ENCODE data around the gene ABCA13.

Gene ABCA13

DNA sequence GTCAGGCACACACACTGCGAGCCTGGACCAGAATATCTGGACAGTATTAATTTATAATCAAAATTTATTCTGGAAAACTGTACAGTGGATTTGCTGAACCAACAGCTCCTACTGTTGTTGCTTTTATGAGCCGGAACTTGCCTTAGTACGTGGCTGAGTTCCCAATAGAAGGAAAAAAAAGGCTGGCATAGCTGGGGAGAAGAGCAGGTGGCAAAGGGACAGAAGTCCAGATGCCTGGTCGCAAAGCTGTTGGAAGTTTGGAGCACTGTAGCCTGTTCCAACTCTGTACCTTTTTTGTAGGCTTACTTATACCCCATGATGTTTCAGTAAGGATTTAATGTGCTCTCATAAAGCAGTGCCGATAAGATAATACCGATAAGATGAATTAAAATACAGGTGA, 333.8 kb downstream of the ABCA13 start:
- H3K4me3 Mint-ChIP-seq: no peak overlapping the region
- H3K9me3 Mint-ChIP-seq: peaks cover 3% of the 10 kb centered on the region
- no peak for DNase-seq (ENCODE audit: low spot score in 2 of 2)
- no peak for ATAC-seq (replicated peaks; ENCODE audit: extremely low read depth, poor library complexity, severe bottlenecking)
- H3K27ac Mint-ChIP-seq (ENCODE audit: low read depth): no peak overlapping the region
- no peaks in the 10 kb centered on the region for H3K27me3 Mint-ChIP-seq
- H3K36me3 Mint-ChIP-seq (ENCODE audit: insufficient read depth): no peaks in the 10 kb centered on the region
- no peaks in the 10 kb centered on the region for H3K4me1 Mint-ChIP-seq

DNA sequence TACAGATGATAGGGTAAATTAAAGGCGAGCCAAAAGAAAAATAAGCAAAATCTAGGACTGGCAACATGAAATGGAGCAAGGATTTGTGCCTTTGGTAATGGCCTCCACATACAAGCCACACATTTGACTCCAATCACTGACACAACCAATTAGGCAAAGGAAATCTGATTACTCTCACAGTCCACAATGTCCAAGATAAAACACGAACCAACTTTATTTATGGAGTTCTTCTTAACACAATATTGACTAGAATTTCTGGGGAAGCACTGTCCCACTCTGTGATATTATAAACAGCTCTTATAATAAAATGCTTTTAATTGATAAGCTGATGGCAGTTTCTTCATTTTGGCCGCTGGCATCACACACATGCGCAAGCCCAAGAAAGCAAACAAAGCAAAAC, 334.2 kb downstream of the ABCA13 start:
- H3K27me3 Mint-ChIP-seq: no peaks in the 10 kb centered on the region
- H3K4me1 Mint-ChIP-seq: no peaks in the 10 kb centered on the region
- ATAC-seq (replicated peaks; ENCODE audit: extremely low read depth, poor library complexity, severe bottlenecking) (no peak), DNase-seq (ENCODE audit: low spot score in 2 of 2) (no peak)
- H3K9me3 Mint-ChIP-seq: peaks cover 7% of the 10 kb centered on the region
- no peaks in the 10 kb centered on the region for H3K36me3 Mint-ChIP-seq (ENCODE audit: insufficient read depth)
- H3K27ac Mint-ChIP-seq (ENCODE audit: low read depth): no peak overlapping the region
- no peak overlapping the region for H3K4me3 Mint-ChIP-seq

DNA sequence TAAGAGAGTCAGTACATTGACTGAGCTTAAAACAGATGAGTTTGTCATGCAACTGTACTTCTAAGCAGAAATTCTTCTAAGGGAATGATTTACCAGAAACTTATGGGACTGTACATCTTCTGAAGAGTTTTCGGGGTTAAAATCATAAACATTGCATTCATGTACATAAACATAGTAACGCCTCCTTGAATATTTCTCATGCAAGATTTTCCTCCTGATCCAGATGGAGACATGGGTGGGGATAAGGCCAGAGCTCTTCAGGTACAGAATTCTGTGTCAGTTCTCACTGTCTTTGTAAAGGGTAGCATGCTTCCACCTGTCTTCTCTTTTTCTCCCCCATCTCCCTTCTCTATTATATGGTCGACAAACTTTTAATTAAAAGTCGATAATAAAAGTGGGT, 335.3 kb downstream of the ABCA13 start:
- peaks cover 7% of the 10 kb centered on the region for H3K9me3 Mint-ChIP-seq
- no peak overlapping the region for H3K4me3 Mint-ChIP-seq
- ATAC-seq (replicated peaks; ENCODE audit: extremely low read depth, poor library complexity, severe bottlenecking): no peak
- H3K4me1 Mint-ChIP-seq: no peaks in the 10 kb centered on the region
- no peak for DNase-seq (ENCODE audit: low spot score in 2 of 2)
- H3K36me3 Mint-ChIP-seq (ENCODE audit: insufficient read depth): no peaks in the 10 kb centered on the region
- no peak overlapping the region for H3K27ac Mint-ChIP-seq (ENCODE audit: low read depth)
- H3K27me3 Mint-ChIP-seq: no peaks in the 10 kb centered on the region

DNA sequence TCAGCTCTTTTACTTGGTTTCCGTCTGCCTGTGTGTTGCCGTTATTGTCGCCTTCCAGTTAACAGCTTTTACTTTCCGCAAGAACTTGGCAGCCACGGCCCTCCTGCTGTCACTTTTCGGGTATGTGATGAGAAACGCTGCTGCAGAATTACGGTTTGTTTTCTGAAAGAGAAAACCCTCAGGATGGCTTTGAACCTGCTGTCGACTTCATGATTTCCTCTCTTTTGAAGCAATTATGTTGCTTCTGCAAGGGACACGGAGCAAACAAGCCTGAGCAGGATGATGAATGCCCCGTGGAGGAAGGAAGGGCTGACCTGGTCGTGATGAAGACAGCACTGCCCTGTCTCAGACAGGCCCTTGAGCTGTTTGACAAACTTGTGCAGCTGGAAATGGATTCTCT, 339.8 kb downstream of the ABCA13 start:
- Mint-ChIP-seq H3K27me3 (no peaks in the 10 kb centered on the region), H3K36me3 (ENCODE audit: insufficient read depth) (peaks cover 2% of the 10 kb centered on the region), H3K27ac (ENCODE audit: low read depth) (no peak overlapping the region), H3K9me3 (peaks cover 7% of the 10 kb centered on the region), H3K4me3 (no peak overlapping the region), H3K4me1 (no peaks in the 10 kb centered on the region)
- ATAC-seq (replicated peaks; ENCODE audit: extremely low read depth, poor library complexity, severe bottlenecking) (no peak), DNase-seq (ENCODE audit: low spot score in 2 of 2) (no peak)

DNA sequence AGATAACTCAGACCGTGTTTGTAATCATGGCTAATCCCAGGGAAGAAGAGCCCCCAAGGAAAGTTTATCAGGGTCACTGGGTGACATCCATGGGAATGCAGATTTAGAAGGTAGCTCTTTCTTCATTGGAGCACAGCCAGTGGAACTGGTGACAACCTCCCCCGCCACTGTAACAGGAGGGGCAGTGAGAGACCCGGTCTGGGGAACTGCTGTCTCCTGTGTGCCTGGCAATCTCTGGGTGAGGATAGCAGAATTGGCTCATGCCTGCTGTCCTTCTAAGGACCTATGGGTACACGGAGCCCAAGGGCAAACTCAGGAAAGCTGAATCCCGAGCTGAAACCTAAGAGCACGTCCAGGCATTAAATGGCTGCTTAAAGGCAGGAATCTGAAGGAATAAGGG, 341.6 kb downstream of the ABCA13 start:
- no peak overlapping the region for H3K4me3 Mint-ChIP-seq
- H3K9me3 Mint-ChIP-seq: peaks cover 7% of the 10 kb centered on the region
- no peaks in the 10 kb centered on the region for H3K27me3 Mint-ChIP-seq
- ATAC-seq (replicated peaks; ENCODE audit: extremely low read depth, poor library complexity, severe bottlenecking) (no peak), DNase-seq (ENCODE audit: low spot score in 2 of 2) (no peak)
- no peaks in the 10 kb centered on the region for H3K4me1 Mint-ChIP-seq
- H3K36me3 Mint-ChIP-seq (ENCODE audit: insufficient read depth): peaks cover 2% of the 10 kb centered on the region
- H3K27ac Mint-ChIP-seq (ENCODE audit: low read depth): no peak overlapping the region

DNA sequence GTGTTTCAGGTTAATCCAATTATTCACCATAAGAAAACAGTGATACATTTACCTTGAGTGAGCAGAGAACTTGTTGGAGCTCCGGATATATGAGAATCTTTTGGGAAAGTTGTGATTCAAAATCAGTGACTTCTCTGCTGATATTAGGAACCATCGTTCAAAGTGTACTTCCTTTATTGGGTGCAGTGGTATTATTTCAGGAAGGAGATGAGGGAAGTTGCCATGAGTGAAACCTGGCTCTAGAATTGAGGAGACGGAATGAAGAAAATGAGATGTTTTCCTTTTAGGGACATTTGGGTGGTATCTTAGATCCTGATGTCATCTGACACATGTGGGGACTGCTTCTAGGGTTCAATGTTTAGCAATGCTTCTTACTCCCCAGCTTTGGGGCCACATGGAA, 343.9 kb downstream of the ABCA13 start:
- H3K36me3 Mint-ChIP-seq (ENCODE audit: insufficient read depth): peaks cover 2% of the 10 kb centered on the region
- no peaks in the 10 kb centered on the region for H3K4me1 Mint-ChIP-seq
- H3K9me3 Mint-ChIP-seq: peaks cover 2% of the 10 kb centered on the region
- no peaks in the 10 kb centered on the region for H3K27me3 Mint-ChIP-seq
- no peak overlapping the region for H3K4me3 Mint-ChIP-seq
- H3K27ac Mint-ChIP-seq (ENCODE audit: low read depth): no peak overlapping the region
- DNase-seq (ENCODE audit: low spot score in 2 of 2) (no peak), ATAC-seq (replicated peaks; ENCODE audit: extremely low read depth, poor library complexity, severe bottlenecking) (no peak)

DNA sequence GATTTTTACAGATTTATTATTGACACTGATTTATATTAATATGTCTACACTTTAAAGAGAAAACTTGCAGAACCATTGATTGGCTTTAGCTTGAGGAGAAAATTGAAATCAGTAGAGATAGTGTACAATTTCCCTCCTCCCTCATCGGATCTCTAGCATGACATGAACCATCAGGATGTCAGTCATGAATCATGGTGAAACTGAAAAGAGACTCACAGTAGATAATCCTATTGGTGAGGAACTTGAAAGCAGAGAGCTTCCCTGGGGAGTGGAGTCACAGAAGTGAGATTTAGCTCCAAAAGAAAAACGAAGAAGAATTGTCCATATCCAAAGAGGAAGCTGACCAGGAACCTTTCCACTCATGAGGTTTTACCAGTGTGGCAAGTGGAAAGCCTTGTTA, 346.8 kb downstream of the ABCA13 start:
- H3K9me3 Mint-ChIP-seq: peaks cover 9% of the 10 kb centered on the region
- no peaks in the 10 kb centered on the region for H3K27me3 Mint-ChIP-seq
- H3K27ac Mint-ChIP-seq (ENCODE audit: low read depth): no peak overlapping the region
- no peaks in the 10 kb centered on the region for H3K36me3 Mint-ChIP-seq (ENCODE audit: insufficient read depth)
- no peak for DNase-seq (ENCODE audit: low spot score in 2 of 2)
- no peak for ATAC-seq (replicated peaks; ENCODE audit: extremely low read depth, poor library complexity, severe bottlenecking)
- no peak overlapping the region for H3K4me3 Mint-ChIP-seq
- H3K4me1 Mint-ChIP-seq: no peaks in the 10 kb centered on the region

DNA sequence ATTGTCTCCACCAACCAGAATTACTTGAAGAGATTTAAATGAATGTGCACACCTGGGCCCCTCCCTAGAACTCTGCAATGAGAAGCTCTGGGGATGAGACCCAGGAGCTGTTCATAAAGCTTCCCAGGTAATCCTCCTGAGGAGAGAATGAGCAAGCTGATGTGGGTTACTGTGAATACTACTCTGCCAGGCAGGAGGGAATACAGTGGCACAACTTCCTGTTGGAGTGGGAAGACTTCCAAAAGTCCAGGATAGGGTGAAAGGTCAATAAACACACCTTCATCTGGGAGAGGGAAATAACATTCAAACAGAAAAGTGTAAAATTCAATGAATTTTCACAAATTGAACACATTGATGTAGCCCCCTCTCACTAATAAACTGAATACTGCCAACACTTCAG, 351.4 kb downstream of the ABCA13 start:
- Mint-ChIP-seq H3K9me3 (peaks cover 15% of the 10 kb centered on the region), H3K4me3 (no peak overlapping the region), H3K4me1 (no peaks in the 10 kb centered on the region), H3K36me3 (ENCODE audit: insufficient read depth) (no peaks in the 10 kb centered on the region), H3K27me3 (no peaks in the 10 kb centered on the region), H3K27ac (ENCODE audit: low read depth) (no peak overlapping the region)
- no peak for ATAC-seq (replicated peaks; ENCODE audit: extremely low read depth, poor library complexity, severe bottlenecking)
- no peak for DNase-seq (ENCODE audit: low spot score in 2 of 2)

DNA sequence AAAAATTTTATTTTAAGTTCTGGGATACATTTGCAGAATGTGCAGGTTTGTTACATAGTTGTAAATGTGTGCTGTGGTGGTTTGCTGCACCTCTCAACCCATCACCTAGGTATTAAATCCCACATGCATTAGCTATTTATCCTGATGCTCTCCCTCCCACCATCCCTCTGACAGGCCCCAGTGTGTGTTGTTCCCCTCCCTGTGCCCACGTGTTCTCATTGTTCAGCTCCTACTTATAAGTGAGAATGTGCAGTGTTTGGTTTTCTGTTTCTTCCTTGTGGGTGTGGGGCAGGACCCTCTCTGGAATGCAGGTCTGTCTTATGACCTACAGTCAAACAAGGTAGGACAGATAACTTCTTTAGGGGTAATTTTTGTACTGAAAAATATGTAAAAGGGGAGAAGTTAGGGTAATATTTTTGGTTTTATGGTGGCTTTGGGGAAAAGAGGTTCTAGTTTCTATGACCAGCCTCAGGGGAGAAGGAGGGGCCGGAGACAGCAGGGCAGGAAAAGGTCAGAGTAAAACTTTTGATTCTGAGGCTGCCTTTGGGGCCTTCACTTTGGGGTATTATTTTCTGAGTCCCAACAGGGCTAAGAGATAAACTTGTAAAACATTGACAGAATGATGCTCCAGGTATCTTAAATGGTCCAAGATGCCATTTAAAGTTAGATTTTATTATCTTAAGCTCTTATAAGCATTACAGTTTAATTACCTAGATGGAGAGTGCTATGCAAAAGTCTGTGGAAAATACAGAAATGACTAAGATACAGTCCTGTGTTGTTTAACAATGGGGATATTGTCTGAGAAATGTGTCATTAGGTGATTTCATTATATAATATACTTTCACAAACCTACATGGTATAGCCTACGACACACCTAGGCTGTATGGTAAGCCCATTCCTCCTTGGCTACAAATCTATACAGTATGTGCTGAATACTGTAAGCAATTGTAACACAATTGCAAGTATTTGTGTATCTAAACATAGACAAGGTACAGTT, 354.8 kb downstream of the ABCA13 start:
- ATAC-seq (replicated peaks; ENCODE audit: extremely low read depth, poor library complexity, severe bottlenecking) (no peak), DNase-seq (ENCODE audit: low spot score in 2 of 2) (no peak)
- no peak overlapping the region for H3K4me3 Mint-ChIP-seq
- H3K27me3 Mint-ChIP-seq: no peaks in the 10 kb centered on the region
- peaks cover 15% of the 10 kb centered on the region for H3K9me3 Mint-ChIP-seq
- no peaks in the 10 kb centered on the region for H3K36me3 Mint-ChIP-seq (ENCODE audit: insufficient read depth)
- no peaks in the 10 kb centered on the region for H3K4me1 Mint-ChIP-seq
- no peak overlapping the region for H3K27ac Mint-ChIP-seq (ENCODE audit: low read depth)

DNA sequence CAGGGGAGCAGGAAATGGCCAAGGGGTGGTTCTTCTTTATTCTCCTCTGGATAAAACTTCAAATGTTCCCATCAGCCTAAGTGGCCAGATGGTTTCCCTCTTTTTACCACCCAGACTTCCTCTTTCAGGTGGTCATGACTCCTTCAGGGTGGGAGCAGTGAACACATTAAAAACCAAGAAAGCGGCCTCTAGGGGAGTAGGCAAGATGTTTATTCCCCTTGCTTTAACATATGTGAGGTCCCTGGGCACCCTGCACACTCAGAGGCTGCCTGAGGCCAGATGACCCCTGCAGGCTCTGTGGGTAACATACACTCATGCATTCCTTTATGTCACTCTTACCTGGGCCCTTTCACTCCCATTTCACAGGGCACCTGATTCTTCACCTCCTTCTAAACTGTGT, 357.4 kb downstream of the ABCA13 start:
- DNase-seq (ENCODE audit: low spot score in 2 of 2) (no peak), ATAC-seq (replicated peaks; ENCODE audit: extremely low read depth, poor library complexity, severe bottlenecking) (no peak)
- Mint-ChIP-seq H3K9me3 (peaks cover 17% of the 10 kb centered on the region), H3K27me3 (no peaks in the 10 kb centered on the region), H3K4me1 (no peaks in the 10 kb centered on the region), H3K4me3 (no peak overlapping the region), H3K36me3 (ENCODE audit: insufficient read depth) (no peaks in the 10 kb centered on the region), H3K27ac (ENCODE audit: low read depth) (no peak overlapping the region)

DNA sequence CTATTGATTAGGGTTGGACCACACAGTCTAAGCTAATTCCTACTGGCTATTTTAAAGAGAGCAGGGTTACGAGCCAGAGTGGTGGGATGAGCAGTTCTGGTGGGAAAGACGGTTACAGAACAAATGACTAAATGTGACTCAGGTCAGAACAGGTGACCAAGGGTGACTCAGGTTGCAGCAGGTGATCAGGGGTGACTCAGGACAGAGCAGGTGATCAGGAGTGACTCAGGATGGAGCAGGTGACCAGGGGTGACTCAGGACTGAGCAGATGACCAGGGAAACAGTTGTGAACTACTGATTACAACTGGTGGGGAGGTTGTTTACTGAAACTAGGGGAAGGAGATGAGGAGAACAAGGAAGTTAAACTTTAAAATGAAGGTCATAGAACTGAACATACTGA, 366.3 kb downstream of the ABCA13 start:
- H3K4me1 Mint-ChIP-seq: no peaks in the 10 kb centered on the region
- no peak overlapping the region for H3K27ac Mint-ChIP-seq (ENCODE audit: low read depth)
- peaks cover 2% of the 10 kb centered on the region for H3K36me3 Mint-ChIP-seq (ENCODE audit: insufficient read depth)
- DNase-seq (ENCODE audit: low spot score in 2 of 2) (no peak), ATAC-seq (replicated peaks; ENCODE audit: extremely low read depth, poor library complexity, severe bottlenecking) (no peak)
- H3K9me3 Mint-ChIP-seq: peaks cover 31% of the 10 kb centered on the region
- H3K27me3 Mint-ChIP-seq: no peaks in the 10 kb centered on the region
- no peak overlapping the region for H3K4me3 Mint-ChIP-seq

DNA sequence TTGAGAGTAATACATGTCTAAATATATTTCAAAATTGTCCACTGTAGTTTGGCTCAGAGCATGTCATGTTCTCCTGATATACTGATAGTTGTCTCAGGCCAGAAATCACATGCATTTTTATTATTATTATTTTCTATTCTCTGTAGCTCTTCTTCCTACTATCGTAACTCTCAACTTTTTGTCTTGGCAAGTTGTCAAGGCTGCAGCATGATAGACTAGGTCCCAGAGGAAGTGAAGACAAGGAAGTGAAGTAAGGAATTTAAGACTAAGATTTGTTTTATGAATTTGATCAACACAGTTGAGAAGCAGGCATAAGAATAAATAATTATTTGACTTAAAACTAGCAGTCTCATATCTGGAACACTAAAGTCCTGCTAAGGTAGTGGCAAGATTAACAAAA, 369.5 kb downstream of the ABCA13 start:
- DNase-seq (ENCODE audit: low spot score in 2 of 2): no peak
- Mint-ChIP-seq H3K36me3 (ENCODE audit: insufficient read depth) (no peaks in the 10 kb centered on the region), H3K27me3 (no peaks in the 10 kb centered on the region), H3K4me1 (no peaks in the 10 kb centered on the region), H3K27ac (ENCODE audit: low read depth) (no peak overlapping the region), H3K9me3 (peaks cover 8% of the 10 kb centered on the region), H3K4me3 (no peak overlapping the region)
- no peak for ATAC-seq (replicated peaks; ENCODE audit: extremely low read depth, poor library complexity, severe bottlenecking)

DNA sequence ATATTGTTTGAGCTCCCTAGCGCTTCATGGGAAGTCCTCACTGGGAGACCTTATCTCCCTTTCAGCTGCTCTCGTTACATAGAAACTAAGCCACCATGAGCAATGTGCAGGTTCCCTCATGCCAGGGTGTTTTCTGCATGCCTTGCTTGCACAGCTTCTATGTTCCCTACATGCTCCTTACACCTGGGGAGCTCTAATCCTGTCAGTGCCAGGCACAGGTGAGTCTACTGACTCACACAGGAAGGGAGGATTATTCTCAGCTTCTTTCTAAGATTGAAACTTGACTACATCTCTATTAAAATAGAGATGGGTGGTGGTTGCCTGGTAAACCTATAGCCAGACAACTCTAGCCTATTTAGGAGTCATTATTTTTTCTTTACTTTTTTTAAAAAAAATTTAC, 377.4 kb downstream of the ABCA13 start:
- H3K27ac Mint-ChIP-seq (ENCODE audit: low read depth): no peak overlapping the region
- no peaks in the 10 kb centered on the region for H3K4me1 Mint-ChIP-seq
- peaks cover 13% of the 10 kb centered on the region for H3K9me3 Mint-ChIP-seq
- no peaks in the 10 kb centered on the region for H3K36me3 Mint-ChIP-seq (ENCODE audit: insufficient read depth)
- no peaks in the 10 kb centered on the region for H3K27me3 Mint-ChIP-seq
- ATAC-seq (replicated peaks; ENCODE audit: extremely low read depth, poor library complexity, severe bottlenecking) (no peak), DNase-seq (ENCODE audit: low spot score in 2 of 2) (no peak)
- no peak overlapping the region for H3K4me3 Mint-ChIP-seq

Measured in central memory CD8-positive, alpha-beta T cell (primary cell).